ENCODE measurements around the gene NUP214. TPM values are rescaled to one million over a fixed set of nuclear protein-coding genes. Genes with fewer than 3 reads are reported as not detected.

The NUP214 gene
- total and polyA plus RNA-seq, 2 of the 8 experiments (the other 6 are each of a cell fraction or from before 2014, with no cell fraction given) = 28.6 to 50.2 TPM

DNA sequence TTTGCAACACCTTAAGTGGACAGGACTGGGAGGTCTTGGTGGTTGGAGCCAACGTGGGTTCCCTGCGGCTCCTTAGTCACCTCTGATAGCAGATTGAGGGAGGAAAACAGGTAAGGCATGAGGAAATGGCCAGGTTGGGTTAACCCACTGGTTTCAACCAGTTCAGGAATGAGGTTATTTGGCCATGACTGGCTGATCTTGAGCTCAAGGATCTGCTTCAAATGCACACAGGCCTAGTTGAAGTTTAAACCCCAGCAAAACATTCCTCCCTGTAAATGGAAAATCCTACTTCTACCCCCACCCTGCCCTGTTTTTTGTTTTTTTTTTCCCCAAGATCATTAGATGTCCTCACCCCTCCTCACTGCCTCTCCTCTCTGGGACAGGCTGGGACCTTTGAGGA lies 3.2 kb upstream of the NUP214 start:
- DNase-seq (ENCODE audit: low read depth in 1 of 2, low spot score in 2 of 2) (no peak), FAIRE-seq (no peak)
- Histone ChIP-seq H3K79me2 (ENCODE audit: control insufficient read depth in 1 of 2, insufficient read depth in 2 of 2, low read length in 2 of 2) (peaks cover 0 to 16% of the 10 kb centered on the region in 2 experiments; a peak in 2 of 4 replicates), H2BK5ac (ENCODE audit: low read depth, low read length) (no peak overlapping the region), H4K91ac (replicated peaks; ENCODE audit: insufficient read length, low read length) (no peak overlapping the region), H3K4ac (replicated peaks; ENCODE audit: insufficient read length, low read depth, low read length) (no peak overlapping the region), H3K18ac (ENCODE audit: extremely low read depth, low read length) (no peak overlapping the region), H2AFZ (ENCODE audit: low read length) (no peak overlapping the region), H3K56ac (replicated peaks; ENCODE audit: insufficient read length, low read depth, low read length) (no peak overlapping the region), H3K4me1 (replicated peaks in 1 of 4; ENCODE audit: control insufficient read depth in 3 of 4, insufficient read depth in 4 of 4, low read length in 3 of 4) (peaks cover 0 to 3% (median 0%) of the 10 kb centered on the region in 4 experiments; a peak in 1 of 7 replicates), H3K23ac (ENCODE audit: insufficient read length) (no peak overlapping the region), H3K4me2 (ENCODE audit: insufficient read depth in 1 of 2, low read depth in 2 of 2, low read length in 2 of 2) (no peak overlapping the region), H3K14ac (ENCODE audit: insufficient read length) (no peak overlapping the region), H3K27me3 (replicated peaks in 1 of 4; ENCODE audit: control insufficient read depth in 3 of 4, extremely low read depth in 1 of 4, insufficient read depth in 3 of 4, low read length in 3 of 4) (no peaks in the 10 kb centered on the region), H3K79me1 (ENCODE audit: low read depth, low read length) (peaks cover 6% of the 10 kb centered on the region), H2BK12ac (ENCODE audit: low read depth, low read length) (no peak overlapping the region), H2BK20ac (ENCODE audit: low read length) (no peak overlapping the region), H2BK120ac (replicated peaks; ENCODE audit: low read depth, low read length) (no peak overlapping the region), H3K27ac (ENCODE audit: low read depth, low read length) (no peak overlapping the region), H4K20me1 (replicated peaks in 1 of 2; ENCODE audit: control insufficient read depth in 1 of 2, insufficient read depth in 2 of 2, low read length in 2 of 2) (no peaks in the 10 kb centered on the region), H3K23me2 (ENCODE audit: low read depth, low read length) (peaks cover 7% of the 10 kb centered on the region; the same call in 1 of the 2 replicates), H3K4me3 (ENCODE audit: extremely low read depth in 1 of 4, insufficient read depth in 2 of 4, low read depth in 3 of 4, low read length in 4 of 4) (no peak overlapping the region), H3K9me3 (ENCODE audit: insufficient read depth in 2 of 2, low read depth in 1 of 2, low read length in 1 of 2) (no peaks in the 10 kb centered on the region), H2BK15ac (ENCODE audit: low read length) (no peak overlapping the region), H3K36me3 (ENCODE audit: control insufficient read depth in 2 of 4, insufficient read depth in 4 of 4, low read length in 3 of 4) (peaks cover 15 to 46% (median 37%) of the 10 kb centered on the region in 4 experiments; a peak in 7 of 8 replicates), H4K8ac (ENCODE audit: extremely low read depth, insufficient read depth, low read length) (no peak overlapping the region), H4K5ac (ENCODE audit: insufficient read length, low read depth, low read length) (no peak overlapping the region), H2AK5ac (ENCODE audit: low read depth, low read length) (no peak overlapping the region), H3K9ac (replicated peaks in 1 of 4; ENCODE audit: extremely low read depth in 1 of 4, low read depth in 3 of 4, low read length in 3 of 4) (no peak overlapping the region)
- POLR2A ChIA-PET (ENCODE audit: partially characterized antibody) = interaction anchor here (0.6 to 32.4 kb wide), 2 partner anchors 19 to 254 kb away, joined by 3 to 751 read pairs; partner anchors contain the start of gene AIF1L
- CTCF ChIA-PET (ENCODE audit: partially characterized antibody) = interaction anchor here (1.2 kb wide), 1 partner anchor 13 kb away, joined by 3 read pairs; no protein-coding TSS in a partner anchor
- WGBS, 2 experiments (ENCODE audit: extremely low coverage in 1 of 2, insufficient coverage in 1 of 2, insufficient read length in 1 of 2, insufficient replicate concordance in 2 of 2, low coverage in 1 of 2, low lambda C conversion rate in 2 of 2, missing lambda C conversion rate in 1 of 2) = 94% methylated on average over 2 of the region's 2 CpGs; no CpG with 5 or more reads in 1 of the 2 experiments
- TF ChIP-seq, protein P1, sequence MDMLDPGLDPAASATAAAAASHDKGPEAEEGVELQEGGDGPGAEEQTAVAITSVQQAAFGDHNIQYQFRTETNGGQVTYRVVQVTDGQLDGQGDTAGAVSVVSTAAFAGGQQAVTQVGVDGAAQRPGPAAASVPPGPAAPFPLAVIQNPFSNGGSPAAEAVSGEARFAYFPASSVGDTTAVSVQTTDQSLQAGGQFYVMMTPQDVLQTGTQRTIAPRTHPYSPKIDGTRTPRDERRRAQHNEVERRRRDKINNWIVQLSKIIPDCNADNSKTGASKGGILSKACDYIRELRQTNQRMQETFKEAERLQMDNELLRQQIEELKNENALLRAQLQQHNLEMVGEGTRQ (IDR thresholded peaks at IDR 0.05; ENCODE audit: low read length) = no peak
- TF ChIP-seq GTF2F1 (IDR thresholded peaks at IDR 0.05; ENCODE audit: borderline replicate concordance, low read depth, low read length) (no peak), KDM4A (IDR thresholded peaks at IDR 0.05; ENCODE audit: low read depth, low read length, severe bottlenecking) (no peak), SP2 (IDR thresholded peaks at IDR 0.05; ENCODE audit: low read length) (no peak)

Data from H1 (cell line).